K562 (cell line): ENCODE results near the gene KDM5A. TPM values are rescaled to one million over a fixed set of nuclear protein-coding genes. Genes with fewer than 3 reads are reported as not detected.

Experiments used
- ATAC-seq: fragments of 200-7000 bp; cut with Tn5 transposase; 3 replicates; pipeline ENCODE4 v1.9.1; 2020; ENCODE audit warnings: moderate library complexity
- BruUV-seq: library from RNA; stranded (reverse); fragments of 400-500 nt; replicated peaks from 2 replicates; lab custom pipeline; 2021; lab: Mats Ljungman, UMichigan
- CTCF ChIA-PET: fragments of 300-600 bp; formaldehyde crosslinking; extraction: SDS; loops from one replicate; lab custom pipeline; 2021; ENCODE audit warnings: low intra/inter-chr PET ratio; lab: Yijun Ruan, JAX
- POLR2A ChIA-PET: fragments of 300-600, 350-650 bp; sonication (Branson Sonifier 250); formaldehyde crosslinking; extraction: SDS; loops from one replicate; lab custom pipeline; 2021; ENCODE audit warnings: antibody characterized with exemption, inconsistent platforms; lab: Yijun Ruan, JAX
- DNase-seq, 4 experiments: peaks; one replicate each; pipeline versions ENCODE4 v3.0.0 to v3.0.0-alpha.2; 2011 to 2018; ENCODE audit warnings: low spot score in 3 of 4, mixed read lengths in 3 of 4; ENCODE audit errors: extremely low read depth in 1 of 4
- FAIRE-seq: peaks from 2 replicates; lab custom pipeline; 2011; peaks lifted over from hg19 to GRCh38; lab: Jason Lieb, UNC
- H2AFZ ChIP-seq: 2 replicates; pipeline ENCODE4 v1.6.0; 2011; ENCODE audit warnings: low read depth, low read length, control low read depth, inconsistent platforms
- H3K27ac ChIP-seq: fragments of 200-600 bp; 3 replicates; pipeline ENCODE4 v1.8.0; 2011; ENCODE audit warnings: low read depth, mild to moderate bottlenecking, control low read depth, inconsistent platforms, low read length, moderate library complexity, mixed read lengths; ENCODE audit errors: extremely low read depth
- H3K27me3 ChIP-seq, 2 experiments: fragments of 300-600 bp in 1 of 2; 2 replicates in 1 of 2; 3 replicates in 1 of 2; pipeline versions ENCODE4 v1.6.0 to v1.8.0; 2011; ENCODE audit warnings: inconsistent platforms in 2 of 2, low read length in 2 of 2, mild to moderate bottlenecking in 1 of 2, mixed read lengths in 1 of 2, moderate library complexity in 1 of 2; ENCODE audit not compliant: control insufficient read depth in 2 of 2, insufficient read depth in 2 of 2
- H3K36me3 ChIP-seq: fragments of 300-600 bp; 3 replicates; pipeline ENCODE4 v1.8.0; 2011; ENCODE audit warnings: mild to moderate bottlenecking, low read length, inconsistent platforms; ENCODE audit not compliant: control insufficient read depth, insufficient read depth
- H3K4me1 ChIP-seq, 2 experiments: fragments of 200-600 bp in 1 of 2; replicated peaks in 1 of 2; 2 replicates in 1 of 2; 3 replicates in 1 of 2; pipeline versions ENCODE4 v1.5.1 to v1.8.0; 2011; ENCODE audit warnings: inconsistent platforms in 2 of 2, low read length in 2 of 2, mild to moderate bottlenecking in 1 of 2, mixed read lengths in 1 of 2, moderate library complexity in 1 of 2; ENCODE audit not compliant: control insufficient read depth in 2 of 2, insufficient read depth in 2 of 2
- H3K4me2 ChIP-seq: 2 replicates; pipeline ENCODE4 v1.6.1; 2011; ENCODE audit warnings: low read length, control low read depth, inconsistent platforms, mixed read lengths; ENCODE audit not compliant: insufficient read depth
- H3K4me3 ChIP-seq: fragments of 200-600 bp; sonication (generic), shearing (Covaris generic); 2 replicates; pipeline ENCODE4 v1.5.1; 2016; ENCODE audit warnings: control low read depth, inconsistent platforms
- H3K79me2 ChIP-seq: fragments of 200-600 bp; 3 replicates; pipeline ENCODE4 v1.8.0; 2011; ENCODE audit warnings: low read length, inconsistent platforms; ENCODE audit not compliant: control insufficient read depth, insufficient read depth
- H3K9ac ChIP-seq, 2 experiments: 2 replicates each; pipeline versions ENCODE4 v1.6.0 to v1.6.1; 2011; ENCODE audit warnings: low read depth in 2 of 2, low read length in 2 of 2, control low read depth in 1 of 2, inconsistent platforms in 1 of 2, mild to moderate bottlenecking in 1 of 2, mixed read lengths in 1 of 2; ENCODE audit not compliant: insufficient read depth in 1 of 2
- H3K9me1 ChIP-seq: one replicate; pipeline ENCODE4 v1.6.0; 2011; ENCODE audit warnings: inconsistent platforms, mild to moderate bottlenecking, low read length, moderate library complexity; ENCODE audit not compliant: control insufficient read depth, insufficient read depth
- H3K9me3 ChIP-seq: replicated peaks from 2 replicates; pipeline ENCODE4 v1.5.1; 2011; ENCODE audit warnings: low read depth, low read length, inconsistent platforms; ENCODE audit not compliant: control insufficient read depth, insufficient read depth
- H4K20me1 ChIP-seq: replicated peaks from 2 replicates; pipeline ENCODE4 v1.6.1; 2011; ENCODE audit warnings: low read length, inconsistent platforms, mixed read lengths; ENCODE audit not compliant: control insufficient read depth, insufficient read depth
- CXXC5 ChIP-seq: fragments of 250-450 bp; sonication (Bioruptor Pico); IDR thresholded peaks from 2 replicates; pipeline ENCODE4 v1.8.0; 2022; ENCODE audit warnings: inconsistent platforms, mild to moderate bottlenecking, moderate library complexity
- ERF ChIP-seq: fragments of 450-650 bp; formaldehyde crosslinking; IDR thresholded peaks from 2 replicates; pipeline ENCODE4 v1.4.0; 2020; ENCODE audit warnings: mild to moderate bottlenecking, mixed read lengths
- ESRRB ChIP-seq: fragments of 250-450 bp; sonication (Bioruptor Pico); IDR thresholded peaks from 2 replicates; pipeline ENCODE4 v1.5.0; 2020; ENCODE audit warnings: mild to moderate bottlenecking, moderate library complexity, borderline replicate concordance
- NFIC ChIP-seq: fragments of 450-650 bp; IDR thresholded peaks from 2 replicates; pipeline ENCODE4 v1.6.1; 2017; ENCODE audit warnings: mild to moderate bottlenecking, inconsistent platforms
- NFIX ChIP-seq: fragments of 250-450 bp; sonication (Bioruptor Pico); IDR thresholded peaks from 2 replicates; pipeline ENCODE4 v1.4.0; 2020; ENCODE audit warnings: low read depth, mild to moderate bottlenecking, moderate library complexity
- WGBS: fragments of 100-300 bp; shearing (Covaris generic); methylation state at CpG from one replicate; pipeline ENCODE4 v1.1.6; 2016; ENCODE audit warnings: low coverage, mixed read lengths; ENCODE audit not compliant: insufficient coverage; ENCODE audit errors: missing lambda C conversion rate; 5-methylcytosine and 5-hydroxymethylcytosine counted together
- in situ Hi-C: fragments of 300-500 bp; cut with MboI; formaldehyde crosslinking; loops from 4 replicates; pipeline ENCODE4 v1.15.0; 2018; ENCODE audit warnings: inconsistent platforms, mixed read lengths
- intact Hi-C: fragments of 100-400 bp; cut with micrococcal nuclease; formaldehyde crosslinking; loops from 2 replicates; pipeline ENCODE4 v1.14.2; 2022
- polyA plus RNA-seq, 8 experiments: library from polyadenylated mRNA; depleted of rRNA in 4 of 8; stranded (reverse) in 5 of 8; unstranded in 3 of 8; fragments of >200 nt; fragmentation: Nextera tagmentation in 2 of 8; fragmentation: Illumina TruSeq in 1 of 8; extraction: Ambion mirVana in 2 of 8; extraction: Trizol in 1 of 8; gene quantifications; 2 replicates each; pipeline versions ENCODE4 v1.2.1 to v1.2.3, GENCODE V29; 2011 to 2014; ENCODE audit warnings: inconsistent platforms in 1 of 8, missing spikeins in 1 of 8
- total RNA-seq, 7 experiments: library from RNA; depleted of rRNA in 6 of 7; stranded (reverse); fragments of >200 nt in 6 of 7; fragmentation: Illumina TruSeq in 2 of 7; extraction: Trizol in 2 of 7; gene quantifications; 2 replicates each; pipeline versions ENCODE4 v1.2.1 to v1.2.3, GENCODE V29; 2011 to 2021; ENCODE audit warnings: low replicate concordance in 1 of 7
- TF ChIP-seq, protein P1 (sequence below): fragments of 450-650 bp; formaldehyde crosslinking; IDR thresholded peaks from 2 replicates; pipeline ENCODE4 v1.4.0; 2022; ENCODE audit warnings: missing genetic modification characterization

KDM5A gene
- total and polyA plus RNA-seq, 9 of the 15 experiments (the other 6 are each of a cell fraction or from before 2014, with no cell fraction given) = 5.5 to 35.1 (median 13.1) TPM

DNA sequence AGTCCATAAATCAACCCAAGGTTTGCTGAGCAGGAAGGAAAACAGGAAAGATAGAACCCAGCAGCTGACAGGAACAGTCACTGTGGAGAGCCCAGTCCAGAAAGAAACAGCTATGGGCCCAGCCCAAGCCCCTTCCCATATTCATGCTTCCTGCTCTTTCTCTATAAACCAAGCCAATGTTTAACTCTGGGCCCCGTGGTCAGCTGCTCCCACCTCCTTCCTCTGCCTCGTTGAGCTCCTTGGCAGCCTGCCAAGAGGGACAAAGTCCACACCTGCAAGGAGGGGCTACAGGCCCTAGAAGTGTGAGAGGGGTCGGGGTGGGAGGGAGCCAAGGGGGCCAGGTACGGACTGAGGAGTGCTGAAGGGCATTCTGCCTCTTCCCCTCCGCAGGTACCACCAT lies 136.5 kb downstream of the KDM5A start:
- intact Hi-C loops = no loop called here
- H3K4me1 ChIP-seq = no peaks in the 10 kb centered on the region; a peak in 3 of 5 replicates
- no peak overlapping the region for H3K9ac ChIP-seq
- H3K27me3 ChIP-seq = 0 out of 5 replicates have a peak, but pooled peaks cover 0 to 5% of the 10 kb centered on the region in 2 experiments
- H3K4me2 ChIP-seq = no peak overlapping the region
- no peak for ATAC-seq
- TF ChIP-seq, protein P1, sequence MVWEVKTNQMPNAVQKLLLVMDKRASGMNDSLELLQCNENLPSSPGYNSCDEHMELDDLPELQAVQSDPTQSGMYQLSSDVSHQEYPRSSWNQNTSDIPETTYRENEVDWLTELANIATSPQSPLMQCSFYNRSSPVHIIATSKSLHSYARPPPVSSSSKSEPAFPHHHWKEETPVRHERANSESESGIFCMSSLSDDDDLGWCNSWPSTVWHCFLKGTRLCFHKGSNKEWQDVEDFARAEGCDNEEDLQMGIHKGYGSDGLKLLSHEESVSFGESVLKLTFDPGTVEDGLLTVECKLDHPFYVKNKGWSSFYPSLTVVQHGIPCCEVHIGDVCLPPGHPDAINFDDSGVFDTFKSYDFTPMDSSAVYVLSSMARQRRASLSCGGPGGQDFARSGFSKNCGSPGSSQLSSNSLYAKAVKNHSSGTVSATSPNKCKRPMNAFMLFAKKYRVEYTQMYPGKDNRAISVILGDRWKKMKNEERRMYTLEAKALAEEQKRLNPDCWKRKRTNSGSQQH (CRISPR knock-in tag) = no peak
- TF ChIP-seq ESRRB (CRISPR knock-in tag) = no peak
- TF ChIP-seq NFIX = peak; percentile 70
- TF ChIP-seq ERF (CRISPR knock-in tag) = no peak
- TF ChIP-seq CXXC5 (CRISPR knock-in tag) = no peak
- peak; percentile 87 for TF ChIP-seq NFIC
- TF ChIP-seq, all 486 proteins: peak for 2
- ChIA-PET POLR2A (interaction anchor here (1.0 kb wide), 1 partner anchor 190 kb away, joined by 3 read pairs; no protein-coding TSS in a partner anchor), CTCF (no interaction called here)
- Histone ChIP-seq H3K27ac (no peak overlapping the region), H3K4me3 (no peak overlapping the region), H3K9me1 (no peaks in the 10 kb centered on the region), H3K79me2 (no peaks in the 10 kb centered on the region), H3K36me3 (no peaks in the 10 kb centered on the region), H2AFZ (no peak overlapping the region), H3K9me3 (no peaks in the 10 kb centered on the region; the same call in 1 of the 2 replicates), H4K20me1 (no peaks in the 10 kb centered on the region)
- WGBS = no CpG with 5 or more reads among the region's 5 CpGs
- BruUV-seq = no TSS peak
- FAIRE-seq (no peak), DNase-seq (peak in 1 of 4 experiments; percentile 12)
- in situ Hi-C loops = no loop called here
